Astrocyte of the spinal cord (primary cell): ENCODE data around the gene CASQ1.

ENCODE experiments used
- DNase-seq: peaks from one replicate; pipeline ENCODE4 v3.0.0; 2011; ENCODE audit warnings: low read depth, low spot score
- H3K4me3 ChIP-seq: 2 replicates; pipeline ENCODE4 v1.5.1; 2011; ENCODE audit warnings: low read depth, mild to moderate bottlenecking, low read length, moderate library complexity
- in situ Hi-C: cut with HindIII; loops from 2 replicates; pipeline ENCODE4 v1.10.0; 2017; ENCODE audit warnings: low sequenced_read_pairs
- TF ChIP-seq, protein P1 (sequence below): IDR thresholded peaks from 2 replicates; pipeline ENCODE4 v1.5.1; 2012; ENCODE audit warnings: low read depth, mild to moderate bottlenecking, low read length, inconsistent platforms

CASQ1 gene

DNA sequence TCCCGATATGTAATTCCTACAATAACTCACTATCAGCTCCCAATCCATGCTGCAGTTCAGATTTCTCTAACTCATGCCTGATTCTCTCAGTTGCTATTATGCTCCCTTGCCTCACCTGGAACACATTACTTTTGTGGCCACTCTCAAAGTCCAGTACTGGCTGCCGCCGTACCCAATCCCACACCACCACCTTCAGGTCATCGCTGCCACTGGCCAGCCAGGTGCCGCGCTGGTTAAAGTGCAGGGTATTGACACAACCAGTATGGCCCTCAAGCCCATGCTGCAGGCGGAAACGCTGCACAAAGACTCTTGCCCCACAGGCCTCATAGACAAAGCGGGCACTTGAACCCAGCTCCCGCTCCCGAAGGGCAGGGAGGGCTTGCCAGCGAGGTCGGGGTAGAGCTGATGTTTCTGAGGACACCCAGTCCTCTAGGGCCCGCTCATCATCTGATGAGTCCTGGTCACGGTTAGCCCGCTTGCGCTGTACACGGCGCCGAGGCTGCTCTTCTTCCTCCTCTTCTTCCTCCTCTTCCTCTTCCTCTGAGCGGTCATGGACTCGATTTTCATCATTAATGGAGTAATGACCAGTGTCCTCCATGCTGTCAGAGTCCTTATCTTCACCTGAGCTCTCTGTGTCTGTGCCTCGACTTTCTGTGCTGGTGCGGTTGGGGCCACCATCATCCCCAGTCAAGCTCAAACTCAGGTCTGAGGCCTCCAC, 49.4 kb downstream of the CASQ1 start:
- in situ Hi-C loops: no loop called here
- DNase-seq: no peak
- TF ChIP-seq, protein P1, sequence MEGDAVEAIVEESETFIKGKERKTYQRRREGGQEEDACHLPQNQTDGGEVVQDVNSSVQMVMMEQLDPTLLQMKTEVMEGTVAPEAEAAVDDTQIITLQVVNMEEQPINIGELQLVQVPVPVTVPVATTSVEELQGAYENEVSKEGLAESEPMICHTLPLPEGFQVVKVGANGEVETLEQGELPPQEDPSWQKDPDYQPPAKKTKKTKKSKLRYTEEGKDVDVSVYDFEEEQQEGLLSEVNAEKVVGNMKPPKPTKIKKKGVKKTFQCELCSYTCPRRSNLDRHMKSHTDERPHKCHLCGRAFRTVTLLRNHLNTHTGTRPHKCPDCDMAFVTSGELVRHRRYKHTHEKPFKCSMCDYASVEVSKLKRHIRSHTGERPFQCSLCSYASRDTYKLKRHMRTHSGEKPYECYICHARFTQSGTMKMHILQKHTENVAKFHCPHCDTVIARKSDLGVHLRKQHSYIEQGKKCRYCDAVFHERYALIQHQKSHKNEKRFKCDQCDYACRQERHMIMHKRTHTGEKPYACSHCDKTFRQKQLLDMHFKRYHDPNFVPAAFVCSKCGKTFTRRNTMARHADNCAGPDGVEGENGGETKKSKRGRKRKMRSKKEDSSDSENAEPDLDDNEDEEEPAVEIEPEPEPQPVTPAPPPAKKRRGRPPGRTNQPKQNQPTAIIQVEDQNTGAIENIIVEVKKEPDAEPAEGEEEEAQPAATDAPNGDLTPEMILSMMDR: no peak
- H3K4me3 ChIP-seq: no peak overlapping the region

DNA sequence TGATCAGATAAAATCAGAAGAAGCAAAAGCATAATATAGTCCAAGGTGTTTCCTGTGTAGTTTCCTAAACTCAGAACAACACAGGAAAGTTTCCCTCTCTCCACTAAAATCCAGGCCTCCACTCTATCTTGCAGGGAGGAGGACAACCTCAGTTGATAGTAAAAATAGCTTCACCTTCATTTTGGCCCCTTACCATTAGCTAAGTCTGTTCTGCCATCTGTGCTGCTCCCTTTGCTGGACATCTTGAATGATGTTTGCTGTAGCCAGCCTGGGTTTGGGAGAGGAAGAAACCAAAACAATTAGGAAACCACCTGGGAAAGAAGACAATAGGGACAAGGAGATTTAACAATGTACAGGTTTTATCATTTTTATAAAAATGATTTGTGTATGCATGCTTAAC, 53.4 kb downstream of the CASQ1 start:
- TF ChIP-seq, protein P1: no peak
- DNase-seq: no peak
- no peak overlapping the region for H3K4me3 ChIP-seq
- in situ Hi-C loops: no loop called here

GRCh38 chr1:160244209-160244608, 53.8 kb downstream of the CASQ1 start:
- TF ChIP-seq, protein P1: no peak
- in situ Hi-C loops: no loop called here
- no peak overlapping the region for H3K4me3 ChIP-seq
- no peak for DNase-seq

GRCh38 chr1:160245434-160245833, 55.1 kb downstream of the CASQ1 start:
- no peak for DNase-seq
- H3K4me3 ChIP-seq: no peak overlapping the region
- TF ChIP-seq, protein P1: no peak
- in situ Hi-C loops: no loop called here

DNA sequence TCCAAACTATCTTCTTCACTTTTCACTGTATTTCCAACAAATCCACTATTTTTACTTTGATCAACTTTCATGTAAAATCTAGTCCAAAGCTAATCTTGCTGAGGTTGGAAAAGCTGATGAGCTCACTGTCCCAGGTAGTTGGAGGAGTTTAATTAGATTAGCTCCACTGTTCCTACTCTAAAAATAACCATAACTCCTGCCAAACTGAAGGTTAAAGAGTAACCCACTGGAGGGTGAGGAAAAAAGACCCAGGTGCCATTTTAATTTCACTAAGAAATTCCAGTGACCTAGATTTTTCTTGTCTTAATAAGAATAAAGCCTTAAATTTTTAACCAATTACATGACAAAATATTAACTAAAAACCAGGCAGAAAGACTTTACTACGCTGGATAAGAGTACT, 56.7 kb downstream of the CASQ1 start:
- DNase-seq: no peak
- no peak overlapping the region for H3K4me3 ChIP-seq
- TF ChIP-seq, protein P1: no peak
- in situ Hi-C loops: no loop called here

DNA sequence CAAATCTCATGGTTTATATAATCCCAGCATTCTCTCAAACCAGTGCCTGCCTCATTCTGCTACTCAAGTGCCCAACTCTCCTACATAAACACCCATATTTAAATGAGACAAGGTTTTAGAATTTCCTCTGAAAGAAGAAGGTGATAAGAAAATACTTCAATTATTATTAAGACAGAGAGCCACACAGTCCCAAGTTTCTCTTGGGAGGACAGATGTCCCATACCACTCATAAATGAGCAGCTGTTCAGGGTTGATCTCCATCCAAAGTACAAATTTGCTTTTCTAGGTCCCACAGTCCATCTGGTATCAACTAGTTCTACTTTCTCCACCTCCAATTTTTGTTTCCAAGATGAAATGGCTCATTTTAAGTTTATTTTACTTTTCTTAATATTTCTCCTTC, 60.6 kb downstream of the CASQ1 start:
- no peak for DNase-seq
- TF ChIP-seq, protein P1: no peak
- in situ Hi-C loops: no loop called here
- no peak overlapping the region for H3K4me3 ChIP-seq
